Measurements from ENCODE around the gene PSMA6. TPM values are rescaled to one million over a fixed set of nuclear protein-coding genes. Genes with fewer than 3 reads are reported as not detected.

PSMA6 gene
- total RNA-seq, 1 donor from 2014 or later = 225 TPM

GRCh38 chr14:35248476-35248788 lies 43.8 kb upstream of the PSMA6 start:
- Histone ChIP-seq H3K4me1 (ENCODE audit: insufficient read depth, low read length) (no peaks in the 10 kb centered on the region), H2AFZ (ENCODE audit: low read depth, low read length) (no peak overlapping the region), H3K27me3 (ENCODE audit: insufficient read depth, low read length) (no peaks in the 10 kb centered on the region), H3K79me2 (ENCODE audit: insufficient read depth, low read length) (no peaks in the 10 kb centered on the region), H3K9me3 (ENCODE audit: insufficient read depth, low read depth, low read length) (no peaks in the 10 kb centered on the region), H3K4me2 (ENCODE audit: low read length) (no peak overlapping the region), H3K27ac (ENCODE audit: low read depth, low read length) (no peak overlapping the region), H3K9ac (ENCODE audit: low read length) (no peak overlapping the region), H4K20me1 (ENCODE audit: insufficient read depth, low read length) (no peaks in the 10 kb centered on the region), H3K36me3 (ENCODE audit: insufficient read depth, low read length) (no peaks in the 10 kb centered on the region), H3K4me3 (ENCODE audit: insufficient read depth, low read depth, low read length) (no peak overlapping the region)
- Mint-ChIP-seq H3K36me3 (ENCODE audit: low read depth, unreplicated experiment) (peaks cover 6% of the 10 kb centered on the region), H3K9me3 (ENCODE audit: unreplicated experiment) (no peaks in the 10 kb centered on the region), H3K4me1 (ENCODE audit: low read depth, unreplicated experiment) (peaks cover 12% of the 10 kb centered on the region), H3K4me3 (ENCODE audit: unreplicated experiment) (no peak overlapping the region), H3K27ac (ENCODE audit: unreplicated experiment) (no peak overlapping the region), H3K27me3 (ENCODE audit: low read depth, unreplicated experiment) (no peaks in the 10 kb centered on the region)
- DNase-seq (ENCODE audit: low read depth) (no peak), FAIRE-seq (no peak)
- TF ChIP-seq CTCF (IDR thresholded peaks at IDR 0.05; ENCODE audit: insufficient read depth, low read depth, low read length) (no peak), EZH2 (IDR thresholded peaks at IDR 0.05; ENCODE audit: insufficient read depth, low read length) (no peak)

GRCh38 chr14:35250319-35250718 lies 41.9 kb upstream of the PSMA6 start:
- no peak for FAIRE-seq
- no peak overlapping the region for H3K27ac Mint-ChIP-seq (ENCODE audit: unreplicated experiment)

More at GRCh38 chr14:35250319-35250718, 41.9 kb upstream of the PSMA6 start:
- H3K36me3 Mint-ChIP-seq (ENCODE audit: low read depth, unreplicated experiment) = peaks cover 14% of the 10 kb centered on the region
- Histone ChIP-seq H3K9me3 (ENCODE audit: insufficient read depth, low read depth, low read length) (no peaks in the 10 kb centered on the region), H3K27ac (ENCODE audit: low read depth, low read length) (no peak overlapping the region), H3K79me2 (ENCODE audit: insufficient read depth, low read length) (no peaks in the 10 kb centered on the region), H2AFZ (ENCODE audit: low read depth, low read length) (no peak overlapping the region), H3K4me3 (ENCODE audit: insufficient read depth, low read depth, low read length) (no peak overlapping the region), H3K27me3 (ENCODE audit: insufficient read depth, low read length) (no peaks in the 10 kb centered on the region), H3K4me1 (ENCODE audit: insufficient read depth, low read length) (no peaks in the 10 kb centered on the region), H3K9ac (ENCODE audit: low read length) (no peak overlapping the region), H4K20me1 (ENCODE audit: insufficient read depth, low read length) (no peaks in the 10 kb centered on the region), H3K4me2 (ENCODE audit: low read length) (no peak overlapping the region), H3K36me3 (ENCODE audit: insufficient read depth, low read length) (no peaks in the 10 kb centered on the region)
- no peaks in the 10 kb centered on the region for H3K27me3 Mint-ChIP-seq (ENCODE audit: low read depth, unreplicated experiment)
- TF ChIP-seq EZH2 (IDR thresholded peaks at IDR 0.05; ENCODE audit: insufficient read depth, low read length) (no peak), CTCF (IDR thresholded peaks at IDR 0.05; ENCODE audit: insufficient read depth, low read depth, low read length) (no peak)
- no peak overlapping the region for H3K4me3 Mint-ChIP-seq (ENCODE audit: unreplicated experiment)
- H3K9me3 Mint-ChIP-seq (ENCODE audit: unreplicated experiment) = no peaks in the 10 kb centered on the region
- DNase-seq (ENCODE audit: low read depth) = no peak
- peaks cover 12% of the 10 kb centered on the region for H3K4me1 Mint-ChIP-seq (ENCODE audit: low read depth, unreplicated experiment)
